SK-N-SH (cell line): ENCODE measurements around the gene ESPNL. TPM values are rescaled to one million over a fixed set of nuclear protein-coding genes. Genes with fewer than 3 reads are reported as not detected.

ENCODE experiments used
- CTCF ChIA-PET: fragments of 300-600, 350-600 bp; formaldehyde crosslinking; extraction: SDS; loops from one replicate; lab custom pipeline; 2021; lab: Yijun Ruan, JAX
- POLR2A ChIA-PET: fragments of 350-600 bp; sonication (Branson Sonifier 250); formaldehyde crosslinking; extraction: SDS; loops from one replicate; lab custom pipeline; 2020; ENCODE audit warnings: antibody characterized with exemption, inconsistent platforms; lab: Yijun Ruan, JAX
- DNase-seq: peaks from one replicate; pipeline ENCODE4 v3.0.0; 2012
- H2AFZ ChIP-seq: fragments of 200-600 bp; sonication (generic); 2 replicates; pipeline ENCODE4 v1.8.1; 2016; ENCODE audit warnings: antibody characterized with exemption, mild to moderate bottlenecking, low read depth
- H3F3A ChIP-seq: fragments of 200-600 bp; sonication (generic); replicated peaks from 2 replicates; pipeline ENCODE3; 2016; ENCODE audit warnings: antibody characterized with exemption, mild to moderate bottlenecking; ENCODE audit not compliant: insufficient read depth
- H3K27ac ChIP-seq, 2 experiments: fragments of 200-500 bp in 1 of 2; fragments of 200-600 bp in 1 of 2; sonication (Bioruptor generic) in 1 of 2; sonication (generic), shearing (Covaris generic) in 1 of 2; 2 replicates each; pipeline versions ENCODE4 v1.5.1 to v1.6.1; 2014 to 2016; ENCODE audit warnings: low read depth in 2 of 2, inconsistent platforms in 1 of 2, low read length in 1 of 2, mild to moderate bottlenecking in 1 of 2, mixed read lengths in 1 of 2
- H3K27me3 ChIP-seq: fragments of 200-600 bp; sonication (generic), shearing (Covaris generic); 2 replicates; pipeline ENCODE4 v1.6.1; 2016; ENCODE audit warnings: mixed run types; ENCODE audit not compliant: insufficient read depth
- H3K36me3 ChIP-seq, 2 experiments: fragments of 200-500 bp in 1 of 2; fragments of 200-600 bp in 1 of 2; sonication (Bioruptor generic) in 1 of 2; sonication (generic) in 1 of 2; replicated peaks in 1 of 2; 2 replicates each; pipeline versions ENCODE3 to v1.5.1; 2014 to 2016; ENCODE audit warnings: low read length in 1 of 2, mild to moderate bottlenecking in 1 of 2; ENCODE audit not compliant: insufficient read depth in 2 of 2, control insufficient read depth in 1 of 2
- H3K4me1 ChIP-seq, 2 experiments: fragments of 200-500 bp in 1 of 2; fragments of 200-600 bp in 1 of 2; sonication (Bioruptor generic) in 1 of 2; sonication (generic), shearing (Covaris generic) in 1 of 2; 2 replicates each; pipeline versions ENCODE4 v1.5.1 to v1.6.1; 2014 to 2016; ENCODE audit warnings: low read depth in 1 of 2, low read length in 1 of 2, mixed run types in 1 of 2; ENCODE audit not compliant: insufficient read depth in 2 of 2, control insufficient read depth in 1 of 2
- H3K4me2 ChIP-seq: fragments of 200-600 bp; sonication (generic), shearing (Covaris generic); 2 replicates; pipeline ENCODE4 v1.6.1; 2017; ENCODE audit warnings: mixed run types
- H3K4me3 ChIP-seq, 2 experiments: fragments of 200-500 bp in 1 of 2; fragments of 200-600 bp in 1 of 2; sonication (Bioruptor generic) in 1 of 2; sonication (generic), shearing (Covaris generic) in 1 of 2; 2 replicates each; pipeline versions ENCODE4 v1.5.1 to v1.8.1; 2014 to 2016; ENCODE audit warnings: low read depth in 2 of 2, inconsistent platforms in 1 of 2, low read length in 1 of 2, mild to moderate bottlenecking in 1 of 2, mixed read lengths in 1 of 2, moderate library complexity in 1 of 2
- H3K79me2 ChIP-seq: fragments of 200-600 bp; sonication (generic); 2 replicates; pipeline ENCODE4 v1.8.1; 2017; ENCODE audit warnings: mild to moderate bottlenecking; ENCODE audit not compliant: insufficient read depth
- H3K9ac ChIP-seq: fragments of 200-600 bp; sonication (generic); 2 replicates; pipeline ENCODE4 v1.6.1; 2017; ENCODE audit warnings: mixed run types
- H3K9me2 ChIP-seq: fragments of 200-600 bp; sonication (generic); 2 replicates; pipeline ENCODE4 v1.6.1; 2017; ENCODE audit warnings: mixed run types
- H3K9me3 ChIP-seq: fragments of 200-600 bp; sonication (generic); 2 replicates; pipeline ENCODE4 v1.6.1; 2017; ENCODE audit warnings: mixed run types, mild to moderate bottlenecking, moderate library complexity
- H4K20me1 ChIP-seq: fragments of 200-600 bp; sonication (generic); 2 replicates; pipeline ENCODE4 v1.6.1; 2017; ENCODE audit warnings: mild to moderate bottlenecking, mixed run types; ENCODE audit not compliant: insufficient read depth
- CHD2 ChIP-seq: fragments of 150-350 bp; IDR thresholded peaks from 2 replicates; pipeline ENCODE4 v1.6.1; 2018; ENCODE audit warnings: low read length; ENCODE audit not compliant: partially characterized antibody
- ELF1 ChIP-seq: IDR thresholded peaks from 2 replicates; pipeline ENCODE4 v1.4.0; 2012
- EP300 ChIP-seq, 2 experiments: IDR thresholded peaks; 2 replicates each; pipeline versions ENCODE4 v1.4.0 to v1.6.1; 2012; ENCODE audit warnings: borderline replicate concordance in 1 of 2, low read depth in 1 of 2, low read length in 1 of 2
- EZH2phosphoT487 ChIP-seq: fragments of 200-600 bp; sonication (generic); IDR thresholded peaks from 2 replicates; pipeline ENCODE4 v1.6.1; 2017; ENCODE audit warnings: low read depth, mixed run types, mild to moderate bottlenecking, antibody characterized with exemption, moderate library complexity, borderline replicate concordance
- FOSL2 ChIP-seq: IDR thresholded peaks from 2 replicates; pipeline ENCODE4 v1.4.0; 2012; ENCODE audit warnings: low read depth, mild to moderate bottlenecking, moderate library complexity, borderline replicate concordance
- FOXJ3 ChIP-seq: sonication (generic); formaldehyde crosslinking; IDR thresholded peaks from 2 replicates; pipeline ENCODE4 v1.5.1; 2020; ENCODE audit warnings: mild to moderate bottlenecking, missing genetic modification reagents
- GABPA ChIP-seq: IDR thresholded peaks from 2 replicates; pipeline ENCODE4 v1.4.0; 2012; ENCODE audit warnings: low read depth, mild to moderate bottlenecking
- GATA2 ChIP-seq: sonication (generic); formaldehyde crosslinking; IDR thresholded peaks from 2 replicates; pipeline ENCODE4 v1.5.0; 2020; ENCODE audit warnings: mild to moderate bottlenecking, missing genetic modification reagents
- JUND ChIP-seq: IDR thresholded peaks from 2 replicates; pipeline ENCODE4 v1.4.0; 2012
- MEF2A ChIP-seq: IDR thresholded peaks from 2 replicates; pipeline ENCODE4 v1.4.0; 2012; ENCODE audit warnings: low read depth, borderline replicate concordance
- MXI1 ChIP-seq: IDR thresholded peaks from 2 replicates; pipeline ENCODE4 v1.6.1; 2012; ENCODE audit warnings: mild to moderate bottlenecking, low read depth, low read length, improper control_type of control experiment
- NFIC ChIP-seq: IDR thresholded peaks from 2 replicates; pipeline ENCODE4 v1.4.0; 2012; ENCODE audit warnings: borderline replicate concordance
- POLR2AphosphoS5 ChIP-seq: IDR thresholded peaks from 2 replicates; pipeline ENCODE4 v1.6.1; 2012; ENCODE audit warnings: low read depth, low read length
- RAD21 ChIP-seq: IDR thresholded peaks from 2 replicates; pipeline ENCODE4 v1.6.1; 2012; ENCODE audit warnings: mild to moderate bottlenecking, low read length
- RFX5 ChIP-seq: IDR thresholded peaks from 2 replicates; pipeline ENCODE4 v1.6.1; 2012; ENCODE audit warnings: mild to moderate bottlenecking, improper control_type of control experiment, low read length
- RXRA ChIP-seq: IDR thresholded peaks from 2 replicates; pipeline ENCODE4 v1.4.0; 2012; ENCODE audit warnings: low read depth, mild to moderate bottlenecking, borderline replicate concordance
- SIN3A ChIP-seq: IDR thresholded peaks from 2 replicates; pipeline ENCODE4 v1.6.1; 2012; ENCODE audit warnings: low read depth, mild to moderate bottlenecking, low read length, moderate library complexity, borderline replicate concordance
- SMC3 ChIP-seq: IDR thresholded peaks from 2 replicates; pipeline ENCODE4 v1.6.1; 2012; ENCODE audit warnings: low read depth, low read length, improper control_type of control experiment
- TAF1 ChIP-seq: IDR thresholded peaks from 2 replicates; pipeline ENCODE4 v1.6.1; 2012; ENCODE audit warnings: low read depth, mild to moderate bottlenecking, low read length, moderate library complexity, borderline replicate concordance
- TCF12 ChIP-seq: IDR thresholded peaks from 2 replicates; pipeline ENCODE4 v1.4.0; 2012
- YY1 ChIP-seq: IDR thresholded peaks from 2 replicates; pipeline ENCODE4 v1.4.0; 2012; ENCODE audit warnings: low read depth, mild to moderate bottlenecking
- WGBS: methylation state at CpG from one replicate; pipeline ENCODE4 v1.1.6; 2017; ENCODE audit warnings: low lambda C conversion rate; 5-methylcytosine and 5-hydroxymethylcytosine counted together
- polyA plus RNA-seq, 3 experiments: library from polyadenylated mRNA; depleted of rRNA; stranded (reverse); fragments of >200 nt; gene quantifications; 2 replicates each; pipeline ENCODE4 v1.2.3, GENCODE V29; 2012
- TF ChIP-seq, protein P1 (sequence below): fragments of 150-350 bp; IDR thresholded peaks from 2 replicates; pipeline ENCODE4 v1.6.1; 2016; ENCODE audit warnings: mild to moderate bottlenecking, low read depth, low read length
- TF ChIP-seq, protein P2 (sequence below): fragments of 150-350 bp; IDR thresholded peaks from 2 replicates; pipeline ENCODE4 v1.6.1; 2017; ENCODE audit warnings: antibody characterized with exemption, low read length, low read depth, borderline replicate concordance
- TF ChIP-seq, protein P3 (sequence below): IDR thresholded peaks from 2 replicates; pipeline ENCODE4 v1.4.0; 2012; ENCODE audit warnings: low read depth, borderline replicate concordance

ESPNL gene
- polyA plus RNA-seq, 1 of the 3 experiments (the other 2 are of a cell fraction) = 0.05 TPM

GRCh38 chr2:238174701-238175100, 74.6 kb downstream of the ESPNL start:
- TF ChIP-seq, protein P1, sequence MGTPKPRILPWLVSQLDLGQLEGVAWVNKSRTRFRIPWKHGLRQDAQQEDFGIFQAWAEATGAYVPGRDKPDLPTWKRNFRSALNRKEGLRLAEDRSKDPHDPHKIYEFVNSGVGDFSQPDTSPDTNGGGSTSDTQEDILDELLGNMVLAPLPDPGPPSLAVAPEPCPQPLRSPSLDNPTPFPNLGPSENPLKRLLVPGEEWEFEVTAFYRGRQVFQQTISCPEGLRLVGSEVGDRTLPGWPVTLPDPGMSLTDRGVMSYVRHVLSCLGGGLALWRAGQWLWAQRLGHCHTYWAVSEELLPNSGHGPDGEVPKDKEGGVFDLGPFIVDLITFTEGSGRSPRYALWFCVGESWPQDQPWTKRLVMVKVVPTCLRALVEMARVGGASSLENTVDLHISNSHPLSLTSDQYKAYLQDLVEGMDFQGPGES = no peak
- peak; percentile 54; the same call in 1 of the 2 replicates for TF ChIP-seq GATA2 (CRISPR knock-in tag)
- no peak for TF ChIP-seq SIN3A
- TF ChIP-seq CHD2 = no peak
- TF ChIP-seq FOXJ3 (CRISPR knock-in tag) = no peak
- TF ChIP-seq MXI1 = no peak
- TF ChIP-seq EP300 (IDR thresholded peaks at IDR 0.05; ENCODE audit: borderline replicate concordance in 1 of 2, low read depth in 1 of 2, low read length in 1 of 2) = peak in 1 of 2 experiments; percentile 60; a peak in 1 of 4 replicates
- TF ChIP-seq TCF12 = no peak
- peak; percentile 40 for DNase-seq
- H3K4me1 ChIP-seq = peaks cover 10 to 15% of the 10 kb centered on the region in 2 experiments; a peak in 3 of 4 replicates
- no peak overlapping the region for H3K4me3 ChIP-seq
- no peaks in the 10 kb centered on the region for H3K79me2 ChIP-seq
- no peak overlapping the region for H2AFZ ChIP-seq
- no peak overlapping the region for H3K4me2 ChIP-seq
- no peaks in the 10 kb centered on the region for H3K9me3 ChIP-seq
- CTCF ChIA-PET = interaction anchor here (1.1 to 1.7 kb wide), 3 partner anchors 9 to 66 kb away, joined by 3 to 4 read pairs (median 4); no protein-coding TSS in a partner anchor
- H3F3A ChIP-seq = peaks cover 19% of the 10 kb centered on the region
- peaks cover 47 to 74% of the 10 kb centered on the region in 2 experiments for H3K36me3 ChIP-seq
- no peaks in the 10 kb centered on the region for H3K27me3 ChIP-seq
- H3K27ac ChIP-seq = peak overlapping the region in 1 of 2 experiments; percentile 6; a peak in 1 of 4 replicates
- POLR2A ChIA-PET = no interaction called here
- no peaks in the 10 kb centered on the region for H4K20me1 ChIP-seq
- no peak overlapping the region for H3K9ac ChIP-seq
- H3K9me2 ChIP-seq = no peaks in the 10 kb centered on the region
- 81% methylated on average over 3 of the region's 3 CpGs for WGBS

- ChIA-PET POLR2A (interaction anchor here (0.7 to 1.0 kb wide), 2 partner anchors 9 to 98 kb away, joined by 3 read pairs; no protein-coding TSS in a partner anchor), CTCF (interaction anchor here (0.8 to 2.3 kb wide), 3 partner anchors 9 to 87 kb away, joined by 3 to 8 read pairs (median 3); no protein-coding TSS in a partner anchor)
These were observed 76.5 kb downstream of the ESPNL start for GRCh38 chr2:238176613-238177012.

More at GRCh38 chr2:238176613-238177012, 76.5 kb downstream of the ESPNL start:
- H4K20me1 ChIP-seq = no peaks in the 10 kb centered on the region
- H3K4me3 ChIP-seq = no peak overlapping the region
- H3K4me1 ChIP-seq = peaks cover 0 to 15% of the 10 kb centered on the region in 2 experiments; a peak in 1 of 4 replicates
- no peaks in the 10 kb centered on the region for H3K27me3 ChIP-seq
- no peak for TF ChIP-seq GABPA
- no peak for TF ChIP-seq YY1
- TF ChIP-seq RFX5 = no peak
- TF ChIP-seq NFIC = no peak
- no peak for TF ChIP-seq RAD21
- TF ChIP-seq POLR2AphosphoS5 = no peak
- no peak for TF ChIP-seq FOSL2
- TF ChIP-seq ELF1 = no peak
- TF ChIP-seq, protein P2, sequence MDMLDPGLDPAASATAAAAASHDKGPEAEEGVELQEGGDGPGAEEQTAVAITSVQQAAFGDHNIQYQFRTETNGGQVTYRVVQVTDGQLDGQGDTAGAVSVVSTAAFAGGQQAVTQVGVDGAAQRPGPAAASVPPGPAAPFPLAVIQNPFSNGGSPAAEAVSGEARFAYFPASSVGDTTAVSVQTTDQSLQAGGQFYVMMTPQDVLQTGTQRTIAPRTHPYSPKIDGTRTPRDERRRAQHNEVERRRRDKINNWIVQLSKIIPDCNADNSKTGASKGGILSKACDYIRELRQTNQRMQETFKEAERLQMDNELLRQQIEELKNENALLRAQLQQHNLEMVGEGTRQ = no peak
- TF ChIP-seq MEF2A = no peak
- TF ChIP-seq MXI1 = no peak
- no peak for TF ChIP-seq FOXJ3 (CRISPR knock-in tag)
- TF ChIP-seq, protein P3, sequence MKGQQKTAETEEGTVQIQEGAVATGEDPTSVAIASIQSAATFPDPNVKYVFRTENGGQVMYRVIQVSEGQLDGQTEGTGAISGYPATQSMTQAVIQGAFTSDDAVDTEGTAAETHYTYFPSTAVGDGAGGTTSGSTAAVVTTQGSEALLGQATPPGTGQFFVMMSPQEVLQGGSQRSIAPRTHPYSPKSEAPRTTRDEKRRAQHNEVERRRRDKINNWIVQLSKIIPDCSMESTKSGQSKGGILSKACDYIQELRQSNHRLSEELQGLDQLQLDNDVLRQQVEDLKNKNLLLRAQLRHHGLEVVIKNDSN = no peak
- TF ChIP-seq TAF1 = no peak
- no peak for TF ChIP-seq JUND
- TF ChIP-seq SMC3 = no peak
- no peak for TF ChIP-seq EZH2phosphoT487
- TF ChIP-seq RXRA = no peak
- no peak for TF ChIP-seq SIN3A
- no peaks in the 10 kb centered on the region for H3K79me2 ChIP-seq
- H3F3A ChIP-seq = peaks cover 3% of the 10 kb centered on the region
- H3K36me3 ChIP-seq = peaks cover 55 to 84% of the 10 kb centered on the region in 2 experiments
- DNase-seq = no peak
- no peak overlapping the region for H3K9ac ChIP-seq
- H3K9me3 ChIP-seq = no peaks in the 10 kb centered on the region
- H3K4me2 ChIP-seq = no peak overlapping the region
- no peaks in the 10 kb centered on the region for H3K9me2 ChIP-seq
- H2AFZ ChIP-seq = no peak overlapping the region
- no peak overlapping the region for H3K27ac ChIP-seq
